Medulla oblongata (tissue), 1 donor: ENCODE data around the gene NR2F1.

ENCODE experiments used
- DNase-seq: peaks from one replicate; pipeline ENCODE4 v3.0.0-alpha.2; 2015; ENCODE audit errors: extremely low spot score

The NR2F1 gene

DNA sequence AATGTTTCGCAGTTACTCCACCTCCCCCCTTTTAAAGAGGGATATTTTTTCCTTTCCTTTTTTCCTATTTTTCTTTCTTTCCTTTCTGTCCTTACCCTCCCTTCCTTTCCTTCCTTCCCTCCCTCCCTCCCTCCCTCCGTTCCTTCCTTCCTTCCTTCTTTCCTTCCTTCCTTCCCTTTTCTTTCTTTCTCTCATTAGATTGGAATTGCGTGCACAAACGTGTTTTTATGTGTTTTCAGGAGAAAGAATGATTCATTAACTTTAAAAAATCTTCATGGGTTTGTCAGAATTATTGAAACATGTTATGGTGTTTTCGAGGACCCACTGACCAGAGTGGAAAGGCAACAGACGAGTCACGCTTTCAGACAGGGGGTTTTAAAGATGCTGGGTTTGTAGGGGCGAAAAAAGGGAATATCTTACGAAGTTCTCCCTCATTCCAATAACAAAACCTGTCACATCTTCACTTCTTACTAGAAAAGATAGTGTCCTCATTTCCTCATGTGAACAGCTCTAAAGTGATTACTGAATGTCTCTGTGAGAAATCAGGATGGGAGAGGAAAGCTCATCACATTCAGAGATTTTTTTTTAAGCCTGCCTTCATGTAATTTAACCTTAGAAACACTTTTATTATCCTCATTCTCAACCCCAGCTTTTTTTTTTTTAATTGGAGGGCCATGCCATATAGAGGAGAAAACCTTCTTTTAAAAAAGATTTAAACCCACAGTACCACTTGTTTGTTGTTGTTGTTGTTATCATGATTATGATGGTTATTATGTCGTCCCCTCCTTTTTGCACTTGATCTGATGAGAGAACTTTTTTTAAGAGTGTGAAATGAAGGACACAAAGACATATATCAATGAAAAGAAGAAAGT, 21.9 kb downstream of the NR2F1 start:
- DNase-seq = no peak

DNA sequence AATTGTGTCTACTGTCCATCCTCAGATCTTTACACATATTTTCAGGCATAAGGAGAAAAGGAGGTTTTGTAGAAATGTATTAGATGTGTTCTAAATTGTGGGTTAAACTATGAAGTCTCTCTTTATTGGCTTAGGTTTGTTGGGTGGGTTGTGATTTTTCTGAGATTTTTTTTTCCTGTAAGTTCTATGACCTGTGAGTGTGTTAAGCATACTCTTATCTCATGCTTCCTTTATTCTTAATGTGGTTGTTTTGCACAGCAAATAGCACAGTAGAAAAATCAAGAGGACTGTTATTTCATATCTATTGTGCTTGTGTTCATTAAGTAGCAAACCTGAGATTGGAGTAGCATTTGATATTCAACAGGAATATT, 23.3 kb downstream of the NR2F1 start:
- DNase-seq = no peak

DNA sequence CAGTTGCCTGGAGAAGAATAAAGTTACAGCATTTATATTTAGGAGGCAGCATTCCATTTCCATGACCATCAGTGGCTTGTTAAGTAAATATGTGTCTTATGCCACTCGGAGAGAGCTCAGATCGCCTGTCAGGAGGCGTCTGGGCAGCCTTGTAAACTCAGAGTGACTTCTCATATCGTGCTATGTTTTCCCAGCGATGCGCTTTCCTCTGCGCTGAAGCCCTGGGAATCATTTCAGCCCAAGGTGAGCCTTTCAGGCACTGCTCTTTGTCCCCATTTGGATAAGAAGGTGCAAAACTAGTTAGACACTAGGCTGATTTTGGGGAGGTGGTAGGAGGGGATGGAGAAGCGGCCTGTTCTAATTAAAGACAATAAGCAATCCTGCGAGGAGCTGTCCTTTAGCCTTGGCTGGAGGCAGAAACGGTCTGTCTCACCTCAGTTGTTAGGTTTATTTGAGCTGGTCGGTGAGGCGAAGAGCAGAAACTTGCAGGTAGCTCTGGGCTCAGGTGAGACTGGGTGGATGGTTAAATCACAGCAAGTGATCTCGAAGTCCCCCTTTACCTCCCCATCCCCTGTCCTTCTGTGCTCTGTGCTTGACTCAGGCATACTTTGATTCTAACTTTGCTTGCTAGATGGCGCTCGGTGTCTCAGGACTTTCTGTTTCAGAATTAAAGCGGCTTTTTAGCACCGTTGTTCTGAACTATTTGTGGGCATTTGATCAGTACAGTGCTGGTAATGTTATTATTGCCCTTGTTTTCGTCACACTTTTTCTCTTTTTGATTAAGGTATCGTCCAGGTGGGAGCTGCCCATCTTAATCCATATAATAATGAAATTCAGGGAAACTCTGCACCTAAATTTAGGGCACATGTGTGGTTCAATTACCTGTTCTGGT, 24.6 kb downstream of the NR2F1 start:
- peak; percentile 82 for DNase-seq

DNA sequence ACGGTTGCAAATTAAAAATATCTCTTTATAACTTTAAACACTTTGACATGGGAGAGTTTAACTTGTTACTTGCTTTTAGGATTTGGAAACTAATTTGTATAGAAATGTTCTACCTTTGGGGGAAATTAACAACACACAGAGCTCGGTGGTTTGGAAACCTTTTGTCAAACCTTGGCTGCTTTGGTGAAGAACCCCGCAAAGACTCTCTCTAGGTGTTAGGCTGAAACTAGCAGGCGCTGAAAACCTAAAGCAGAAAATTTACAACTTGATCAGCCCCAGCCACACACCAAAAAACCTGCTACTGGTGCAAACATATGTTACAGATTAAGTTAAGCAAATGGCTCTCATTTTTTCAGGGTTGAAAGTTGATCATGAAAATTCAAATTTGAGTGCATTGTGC, 25.8 kb downstream of the NR2F1 start:
- DNase-seq = no peak

DNA sequence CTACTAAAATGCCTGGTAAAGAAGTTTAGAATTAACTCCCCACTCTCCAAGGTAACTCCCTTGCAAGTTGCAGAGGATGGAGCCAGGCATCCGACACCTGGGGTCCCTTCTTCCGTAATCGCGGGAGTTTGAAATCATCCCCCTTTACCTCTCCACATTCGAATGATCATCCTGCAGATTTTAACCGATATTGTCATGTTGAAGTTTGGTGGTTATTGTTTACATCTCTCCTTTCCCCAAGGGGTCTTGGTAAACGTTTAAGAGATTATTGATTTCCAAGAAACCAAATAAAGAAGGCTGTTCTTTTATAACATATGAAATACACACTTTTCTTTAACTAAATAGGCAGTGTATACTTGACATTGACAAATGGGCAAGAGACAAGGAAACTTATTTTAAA, 26.7 kb downstream of the NR2F1 start:
- DNase-seq = no peak

DNA sequence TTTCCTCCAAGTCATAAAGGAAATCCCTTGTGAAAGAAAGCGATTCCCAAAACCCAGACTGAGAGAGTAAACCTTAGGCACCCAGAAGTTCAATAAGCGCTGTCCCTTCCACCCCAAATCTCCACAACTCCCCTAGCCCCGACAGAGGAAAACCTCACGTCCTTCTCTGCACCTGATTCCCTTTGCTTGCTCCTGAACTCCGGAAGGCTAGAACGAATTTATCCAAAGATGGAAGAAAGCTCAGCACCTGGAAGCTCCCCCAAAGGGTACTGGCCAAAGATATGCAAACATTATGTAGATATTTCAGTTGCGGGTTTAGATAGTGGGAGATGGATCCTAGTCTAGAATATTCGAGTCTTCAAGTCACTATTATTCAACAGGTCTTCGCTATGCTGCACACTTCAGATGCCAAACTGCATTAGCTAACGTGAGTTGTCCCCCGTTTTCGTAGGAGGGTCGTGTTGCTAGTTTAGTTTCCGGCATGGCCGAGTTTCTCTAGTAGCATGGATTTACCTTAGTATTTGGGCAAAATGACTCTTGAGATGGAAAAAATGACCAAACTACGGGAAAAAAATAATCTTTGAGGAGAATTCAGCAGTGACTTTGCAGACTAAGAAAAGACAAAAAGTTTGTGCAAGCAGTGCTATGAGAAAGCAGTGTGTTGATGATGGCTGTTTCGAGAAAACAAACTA, 27.7 kb downstream of the NR2F1 start:
- DNase-seq = no peak

DNA sequence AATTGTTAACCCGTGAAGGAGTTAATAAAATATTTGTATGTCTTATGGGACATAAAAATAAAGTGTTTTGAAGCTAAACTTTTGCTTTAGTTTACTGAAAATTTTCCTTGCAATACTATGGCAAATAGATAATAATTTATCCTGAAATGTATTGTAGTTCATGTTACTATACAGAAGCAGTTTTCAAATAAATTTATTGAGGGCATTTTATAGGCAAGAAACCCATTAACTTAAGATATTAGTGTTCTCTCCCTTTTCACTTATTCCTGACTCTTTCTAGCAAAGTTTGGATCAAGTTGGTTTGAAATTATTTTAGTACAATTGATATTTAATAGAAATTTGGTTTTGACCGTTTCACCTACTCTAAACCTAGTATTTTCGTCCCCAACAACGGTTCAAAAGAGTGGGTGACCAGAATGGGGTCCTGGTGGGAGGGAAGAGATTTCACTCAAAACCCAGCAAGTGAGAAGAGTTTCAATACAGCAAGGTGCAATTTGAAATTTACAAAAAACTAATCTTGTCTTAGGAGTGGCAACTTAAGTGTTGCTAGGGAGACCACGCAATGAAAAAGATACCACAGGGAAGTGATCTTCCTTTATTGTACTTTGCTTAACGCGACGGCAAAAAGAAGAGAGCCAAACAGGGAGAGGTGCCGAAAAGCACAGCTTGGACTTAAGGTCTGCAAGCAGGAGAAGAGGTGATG, 28.4 kb downstream of the NR2F1 start:
- DNase-seq = no peak

DNA sequence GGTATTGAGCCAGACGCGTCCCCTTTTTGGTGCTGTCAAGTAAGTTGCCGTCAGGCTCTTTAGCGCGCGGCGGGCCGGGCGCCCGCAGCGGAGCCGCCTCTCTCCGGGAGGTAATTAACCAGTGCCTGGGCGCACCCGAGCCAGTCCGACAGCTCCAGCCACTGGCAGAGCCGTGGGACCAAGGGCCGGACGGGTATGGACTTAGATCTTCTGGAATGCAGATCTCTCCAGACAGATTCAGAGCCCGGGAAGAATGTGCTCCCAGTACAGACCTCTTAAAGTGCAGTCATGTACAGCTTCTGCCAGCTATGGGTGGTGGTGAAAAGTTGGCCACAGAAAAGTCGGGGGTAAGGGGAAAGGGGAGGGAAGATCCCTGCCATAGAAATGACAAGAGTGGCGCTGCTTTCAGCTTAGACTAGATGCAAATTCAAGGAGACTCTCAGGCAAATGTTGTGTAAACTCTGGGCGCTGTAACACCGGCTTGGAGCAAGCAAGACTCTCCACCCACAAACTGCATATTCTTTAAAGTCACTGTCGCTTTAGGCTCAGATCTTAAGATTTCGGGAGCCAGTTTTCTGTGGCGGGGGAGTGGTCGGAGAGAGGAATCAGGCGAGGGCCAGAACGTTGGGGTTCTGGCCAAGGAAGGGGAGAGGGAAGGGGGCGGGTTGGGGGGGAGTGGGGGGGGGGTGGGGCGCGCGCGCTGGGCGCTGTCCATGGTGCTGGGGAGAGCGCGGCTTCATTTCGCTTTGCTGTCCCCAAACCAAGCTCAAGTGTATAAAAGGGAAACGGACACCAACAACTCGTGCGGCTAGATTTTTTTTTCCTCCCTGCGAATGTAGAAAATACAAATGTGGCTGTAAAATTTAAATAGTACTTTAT, 29.2 kb downstream of the NR2F1 start:
- DNase-seq = no peak

DNA sequence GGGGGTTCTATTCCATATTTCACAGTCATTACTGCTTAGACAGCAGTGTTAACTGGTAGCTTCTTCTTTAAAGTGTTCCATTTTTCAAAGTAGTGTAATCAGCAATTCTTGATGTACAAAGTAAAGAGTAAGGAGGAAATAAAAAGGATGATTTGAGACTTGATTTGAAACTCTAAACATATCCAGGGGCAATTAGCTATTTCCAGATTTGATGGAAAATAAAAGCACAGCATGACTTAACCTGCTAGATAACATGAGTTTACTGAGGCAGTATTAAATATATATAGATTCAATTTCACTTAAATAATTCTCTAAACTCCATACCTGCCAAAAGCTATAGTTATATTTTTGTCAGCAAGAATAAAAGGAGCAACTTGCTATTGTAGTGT, 29.8 kb downstream of the NR2F1 start:
- no peak for DNase-seq

DNA sequence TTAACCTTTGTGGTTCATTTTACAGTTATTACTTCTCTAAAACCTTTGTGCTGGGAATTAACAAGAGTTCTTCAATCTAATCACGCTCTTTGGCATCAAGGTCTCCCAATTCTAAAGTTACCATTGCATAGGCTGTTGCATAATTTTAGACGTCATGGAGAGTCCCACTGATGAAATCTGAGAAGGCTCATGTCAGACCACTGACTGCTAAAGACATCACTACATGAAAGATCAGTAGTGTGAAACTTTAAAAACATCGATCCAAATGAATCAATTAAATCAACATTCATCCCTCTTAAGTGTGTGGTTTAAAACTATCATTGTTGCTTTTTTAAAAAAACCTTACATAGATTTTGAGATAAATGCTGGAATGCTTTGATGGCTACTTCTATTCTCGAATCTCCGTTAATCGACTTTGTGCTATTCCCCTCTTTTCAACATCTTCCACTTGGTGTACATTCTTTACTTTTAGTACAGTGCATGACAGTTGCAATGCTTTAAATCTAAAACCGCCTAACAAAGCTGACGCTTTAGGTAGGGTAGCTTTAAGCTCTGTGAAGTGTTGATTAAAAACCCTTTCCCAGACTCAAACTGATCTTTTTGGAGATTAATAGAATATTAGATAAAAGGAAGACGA, 33.6 kb downstream of the NR2F1 start:
- DNase-seq = no peak

DNA sequence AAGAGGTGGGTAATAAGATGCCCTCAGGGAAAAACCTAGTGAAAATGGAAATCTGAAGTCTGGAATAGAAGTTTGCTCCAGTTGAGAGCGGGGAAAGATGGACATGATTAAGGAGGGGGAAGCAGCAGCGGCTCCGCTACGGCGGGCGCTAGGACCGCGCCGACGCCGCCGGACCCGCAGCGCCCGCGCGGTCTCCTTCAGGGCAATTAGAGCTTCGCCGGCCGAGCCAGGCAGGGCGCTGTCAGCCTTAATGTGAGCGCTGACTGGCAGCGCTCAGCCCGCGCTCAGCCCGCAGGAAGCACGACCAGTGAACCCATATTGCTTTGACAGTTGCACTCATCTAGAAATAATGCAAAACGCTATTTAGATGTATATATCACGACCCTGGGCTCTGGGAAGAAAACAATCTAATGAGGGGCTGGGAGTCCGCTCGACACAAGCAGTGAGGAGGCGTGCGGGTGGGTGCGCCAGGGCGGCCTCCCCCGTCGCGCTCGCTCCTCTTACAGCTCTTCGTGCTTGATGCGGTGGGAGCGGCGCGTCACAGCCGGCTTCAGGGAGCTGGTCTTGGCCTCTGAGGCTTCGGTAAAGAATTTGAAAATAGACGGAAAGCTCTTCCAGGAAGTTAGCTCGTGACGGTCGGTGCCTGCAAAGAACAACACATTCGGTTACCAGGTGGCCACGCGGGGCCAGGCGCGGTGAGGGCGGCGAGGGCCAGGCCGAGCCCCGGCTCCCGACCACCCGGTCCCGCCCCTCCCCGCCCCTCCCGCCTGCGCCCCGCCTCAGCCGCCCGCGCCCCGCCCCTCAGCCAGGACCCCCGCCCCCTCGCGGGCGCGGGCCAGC, 37.7 kb downstream of the NR2F1 start:
- peak; percentile 83 for DNase-seq

DNA sequence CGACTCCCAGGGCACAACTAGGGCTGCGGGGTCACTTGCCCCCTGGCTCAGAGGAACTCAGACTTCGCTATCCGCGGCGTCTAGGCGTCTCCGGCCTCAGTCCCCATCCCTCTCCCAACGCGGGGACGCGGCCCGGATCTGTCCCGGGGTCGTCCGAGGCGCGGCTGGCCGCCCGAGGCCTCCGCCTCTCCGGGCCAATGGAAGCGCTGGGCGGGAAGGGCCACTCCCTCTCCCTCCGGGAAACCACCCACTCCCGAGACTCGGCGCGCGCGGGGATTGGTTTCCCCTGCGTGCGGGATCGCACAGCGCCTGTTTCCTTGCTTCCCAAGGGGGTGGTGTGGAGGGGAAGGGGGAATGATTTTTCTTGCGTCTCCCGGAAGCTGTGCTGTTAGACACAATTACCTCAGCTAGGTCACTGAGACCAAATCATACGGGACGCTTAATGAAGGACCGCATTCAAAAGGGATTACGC, 38.3 kb downstream of the NR2F1 start:
- peak; percentile 85 for DNase-seq

DNA sequence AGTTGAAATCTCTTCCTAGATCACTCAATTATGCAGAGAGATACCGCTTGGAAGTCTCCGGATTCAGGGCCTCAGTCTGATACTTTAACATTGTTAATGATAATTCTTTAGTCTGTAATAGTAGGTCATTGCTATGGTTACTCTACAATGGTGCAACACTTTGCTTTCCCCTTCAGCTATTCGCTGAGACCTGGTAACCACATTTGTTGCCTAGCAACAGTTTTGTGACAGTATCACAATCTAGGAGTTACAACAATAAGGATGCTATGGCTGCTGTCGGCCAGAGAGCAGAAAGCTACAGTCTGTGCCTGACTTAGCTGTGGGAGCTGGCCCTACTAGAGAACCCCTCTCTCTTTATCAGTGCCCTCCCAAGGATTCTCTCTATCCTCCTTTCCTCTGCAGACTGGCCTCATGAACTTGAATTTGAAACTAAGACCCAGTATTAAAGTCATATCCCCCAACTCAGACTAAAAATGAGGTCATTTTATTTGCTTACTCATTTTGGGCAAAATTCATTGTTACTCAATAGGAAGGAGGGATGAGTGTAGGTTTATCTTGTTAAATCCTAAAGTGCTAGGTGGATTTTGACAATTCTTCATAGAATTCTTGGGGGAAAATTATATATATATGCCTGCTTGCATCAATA, 39.3 kb downstream of the NR2F1 start:
- DNase-seq = peak; percentile 51

DNA sequence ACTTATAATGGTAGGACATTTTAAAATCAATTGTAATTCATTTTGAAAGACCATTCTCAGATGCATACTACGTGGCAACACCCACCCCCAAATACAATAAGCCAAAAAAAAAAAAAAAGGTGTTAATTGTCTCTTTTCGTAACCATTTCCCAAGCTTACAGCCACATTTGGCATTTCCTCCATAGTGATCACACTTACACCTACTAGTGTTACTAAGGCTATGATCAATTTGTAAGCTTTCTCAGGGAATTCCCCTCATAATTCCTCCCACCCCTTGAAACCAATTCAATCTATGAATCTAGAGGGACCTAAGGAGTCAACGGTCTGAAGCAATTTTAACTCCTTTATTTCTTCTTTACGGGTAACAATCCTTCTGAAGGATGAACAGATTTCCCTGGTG, 40.1 kb downstream of the NR2F1 start:
- DNase-seq = peak; percentile 2

DNA sequence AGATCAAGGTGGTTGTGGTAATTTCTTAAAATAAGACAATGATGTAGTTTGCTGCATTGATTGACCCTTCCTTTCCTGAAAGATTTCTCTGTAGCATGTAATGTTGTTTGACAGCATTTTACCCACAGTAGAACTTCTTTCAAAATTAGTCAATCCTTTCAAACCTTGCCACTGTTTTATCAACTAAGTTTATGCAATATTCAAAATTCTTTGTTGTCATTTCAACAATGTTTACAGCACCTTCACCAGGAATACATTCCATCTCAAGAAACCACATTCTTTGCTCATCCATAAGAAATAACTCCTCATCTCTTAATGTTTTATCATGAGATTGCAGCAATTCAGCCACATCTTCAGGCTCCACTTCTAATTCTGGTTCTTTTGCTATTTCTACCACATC, 43.8 kb downstream of the NR2F1 start:
- DNase-seq = no peak

DNA sequence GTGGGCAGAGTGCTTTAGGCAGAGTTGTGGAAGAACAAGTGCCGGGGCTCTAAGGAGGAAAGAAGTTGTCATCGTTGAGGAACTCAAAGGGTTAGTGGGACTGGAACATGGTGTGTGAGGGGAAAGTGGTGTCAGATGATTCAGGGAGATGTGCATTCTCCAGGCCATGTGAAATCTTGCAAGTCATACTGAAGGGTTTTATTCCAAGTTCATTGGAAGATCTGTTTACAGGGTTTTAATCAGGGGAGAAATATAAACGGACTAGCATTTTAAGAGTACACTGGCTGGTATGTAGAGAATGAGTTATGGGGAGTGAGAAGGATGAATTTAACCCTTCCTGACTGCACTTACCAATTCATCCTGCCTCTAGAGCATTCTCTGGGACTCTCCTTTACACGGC, 49.3 kb downstream of the NR2F1 start:
- no peak for DNase-seq

DNA sequence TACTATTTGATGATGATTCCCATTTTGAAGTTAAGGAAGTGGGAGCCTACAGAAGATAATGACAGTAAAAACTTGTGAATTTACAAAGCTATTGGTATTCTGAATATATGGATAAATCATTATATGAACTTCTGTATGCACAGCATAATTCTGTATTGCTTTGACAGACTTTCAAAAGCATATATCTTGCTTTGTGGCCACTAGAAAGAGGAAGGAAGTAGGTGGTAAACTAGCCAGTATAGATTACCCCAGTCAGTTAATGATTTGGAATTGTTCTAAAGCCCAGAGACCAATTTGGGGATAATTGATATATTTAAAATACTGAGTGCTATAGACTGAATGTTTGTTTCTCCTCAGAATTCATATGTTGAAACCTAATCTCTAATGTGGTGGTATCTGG, 53.0 kb downstream of the NR2F1 start:
- DNase-seq = no peak

DNA sequence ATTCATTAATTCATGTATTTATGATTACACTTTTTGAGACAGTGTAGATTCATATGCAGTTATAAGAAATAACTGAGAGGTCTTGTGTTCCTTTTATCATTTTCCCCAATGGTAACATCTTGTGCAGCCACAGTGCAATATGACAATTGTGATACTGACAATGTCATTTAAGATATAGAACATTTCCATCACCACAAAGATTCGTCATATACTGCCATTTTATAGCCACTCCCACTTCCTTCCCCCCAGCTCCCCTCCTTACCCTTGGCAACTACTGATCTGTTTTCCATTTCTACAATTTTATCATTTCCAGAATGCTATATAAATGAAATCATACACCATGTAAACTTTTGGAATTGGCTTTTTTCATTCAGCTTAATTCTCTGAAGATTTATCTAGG, 53.8 kb downstream of the NR2F1 start:
- no peak for DNase-seq

DNA sequence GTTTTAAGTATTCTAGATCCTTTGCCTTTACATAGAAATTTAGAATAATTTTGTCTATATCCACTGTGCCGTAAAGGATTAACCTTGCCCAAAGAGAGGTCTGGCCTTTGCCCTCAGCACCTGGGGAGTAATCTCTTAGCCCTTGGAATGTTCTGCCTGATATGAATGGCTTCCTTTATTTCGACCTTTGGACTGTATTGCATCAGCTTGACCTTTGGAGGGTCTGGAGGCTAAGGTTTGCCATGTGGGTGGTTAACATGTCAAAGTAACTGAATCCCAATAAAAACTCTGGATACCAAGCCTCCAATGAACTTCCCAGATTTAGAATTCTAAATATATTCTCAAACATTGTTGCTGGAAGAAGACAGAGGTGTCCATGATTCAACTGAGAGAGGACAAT, 54.7 kb downstream of the NR2F1 start:
- no peak for DNase-seq
